GM21723 (cell line): ENCODE results near the gene KIFAP3.
"Not testable (repeated sequence)": the region's sequence is repeated elsewhere in the genome, so short reads cannot be mapped to it uniquely, and the experiment has no call there.

Experiments used
- ATAC-seq: cut with Tn5 transposase; IDR thresholded peaks from one replicate; pipeline ENCODE4 v1.9.1; 2021; ENCODE audit warnings: mild to moderate bottlenecking, moderate library complexity; ENCODE audit not compliant: unreplicated experiment

KIFAP3 gene

DNA sequence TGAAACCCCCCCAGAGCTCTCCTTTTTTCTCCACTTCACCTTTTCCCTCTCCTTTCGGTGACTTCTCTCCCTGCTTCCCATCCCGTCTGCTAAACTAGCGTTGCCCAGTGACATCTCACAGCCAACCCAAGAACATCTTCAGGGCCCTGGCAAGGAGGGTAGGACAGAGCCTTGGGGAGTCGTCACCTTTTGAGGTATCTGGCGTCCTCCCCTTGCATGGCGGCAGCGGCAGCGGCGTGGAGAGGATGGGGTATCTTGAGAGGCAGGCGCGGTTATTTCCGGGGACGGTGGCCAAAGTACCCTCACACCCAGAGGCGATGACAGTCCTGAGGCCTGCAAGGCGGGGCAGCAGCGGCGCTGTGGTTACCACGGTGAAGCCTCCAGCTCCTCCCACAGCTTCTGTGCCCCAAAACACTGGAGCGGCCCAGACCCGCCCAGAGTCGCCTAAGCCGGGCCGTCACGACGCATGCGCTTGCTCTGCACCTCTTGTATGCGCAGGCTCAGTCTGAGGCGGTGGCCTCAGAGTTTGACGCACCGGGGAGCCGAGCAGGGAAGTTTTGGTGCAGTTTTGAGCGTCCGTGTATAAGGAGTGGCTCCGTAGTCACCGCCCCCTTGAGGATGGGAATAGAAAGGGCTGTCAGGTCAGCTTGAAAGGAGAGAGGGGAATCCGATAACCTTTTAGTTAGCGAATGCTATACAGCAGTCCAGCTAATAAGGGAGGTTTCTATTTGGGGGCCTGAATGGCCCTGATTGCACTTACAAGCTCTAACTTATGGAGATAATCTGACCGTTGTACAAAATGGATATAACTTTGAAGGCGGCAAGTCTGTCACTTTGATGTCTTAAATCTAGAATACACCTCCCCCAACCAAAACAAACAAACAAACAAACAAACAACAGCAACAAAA, at the start of gene KIFAP3:
TSS of gene KIFAP3 (minus strand) at position 446 of the 908 bp plus-strand sequence. CDS start at position 218, 228 bp downstream.
- ATAC-seq: peak; percentile 99

DNA sequence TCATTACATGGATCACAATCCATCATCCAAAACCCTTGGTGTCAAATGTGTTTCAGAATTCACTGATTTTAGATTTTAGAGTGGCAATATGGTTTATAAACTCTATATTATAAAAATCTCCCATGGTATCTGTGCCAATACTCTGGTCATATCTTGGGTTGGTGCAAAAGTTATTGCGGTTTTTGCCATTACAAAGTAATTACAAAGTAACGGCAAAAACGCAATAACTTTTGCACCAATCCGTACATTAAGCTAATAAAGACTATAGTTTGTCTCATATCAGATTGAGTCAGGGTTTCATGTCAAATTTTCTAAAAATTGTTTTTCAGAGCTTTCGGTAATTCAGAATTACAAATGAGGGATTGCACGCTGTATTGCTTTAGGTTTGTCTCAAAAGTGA, 47.9 kb upstream of the KIFAP3 start:
- no peak for ATAC-seq

DNA sequence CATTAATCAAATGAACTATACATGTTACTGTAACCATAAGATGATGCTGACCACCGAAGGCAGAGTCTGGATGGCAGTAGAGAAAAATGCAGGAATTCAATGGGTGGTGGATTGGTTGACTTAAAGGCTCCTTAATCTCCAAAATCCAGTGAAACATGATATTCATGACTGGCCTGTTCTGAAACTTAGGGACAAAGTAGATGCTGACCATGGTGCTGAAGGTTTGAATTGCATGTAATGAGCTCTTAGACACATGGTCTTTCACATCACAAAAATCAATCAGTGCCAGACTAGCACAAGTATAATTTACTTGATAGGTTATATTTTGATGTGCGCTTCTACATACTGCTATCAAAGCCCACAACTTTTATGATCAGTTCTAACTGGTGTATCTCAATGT, 40.4 kb upstream of the KIFAP3 start:
- ATAC-seq: no peak

DNA sequence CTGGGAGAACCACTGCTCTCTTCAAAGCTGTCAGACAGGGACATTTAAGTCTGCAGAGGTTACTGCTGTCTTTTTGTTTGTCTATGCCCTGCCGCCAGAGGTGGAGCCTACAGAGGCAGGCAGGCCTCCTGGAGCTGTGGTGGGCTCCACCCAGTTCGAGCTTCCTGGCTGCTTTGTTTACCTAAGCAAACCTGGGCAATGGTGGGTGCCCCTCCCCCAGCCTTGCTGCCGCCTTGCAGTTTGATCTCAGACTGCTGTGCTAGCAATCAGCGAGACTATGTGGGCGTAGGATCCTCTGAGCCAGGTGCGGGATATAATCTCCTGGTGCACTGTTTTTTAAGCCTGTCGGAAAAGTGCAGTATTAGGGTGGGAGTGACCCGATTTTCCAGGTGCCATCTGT, 38.6 kb upstream of the KIFAP3 start:
- ATAC-seq: not testable (repeated sequence)

DNA sequence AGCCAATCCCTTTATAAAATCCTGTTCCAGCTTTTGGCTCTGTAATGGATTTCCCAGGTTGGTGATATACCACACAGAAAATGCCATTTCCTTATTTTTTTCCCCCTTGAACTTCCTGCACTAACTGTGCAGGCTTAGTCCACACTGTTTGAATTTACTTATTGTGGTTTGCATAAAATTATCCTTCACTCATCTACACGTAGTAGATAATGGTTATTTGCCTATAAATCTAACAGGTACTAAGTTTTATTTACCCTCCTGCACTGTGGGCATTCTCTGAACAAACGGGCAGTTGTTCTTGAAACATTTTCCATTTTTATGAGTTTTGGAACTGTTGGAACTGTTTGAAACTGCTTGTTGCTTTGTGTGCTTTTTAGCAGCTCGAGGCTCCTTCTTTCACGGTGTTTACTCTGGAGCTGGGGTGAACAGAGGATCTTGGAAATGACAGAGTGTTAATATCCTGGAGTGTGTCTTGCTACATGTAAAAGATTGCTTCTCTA, 23.0 kb upstream of the KIFAP3 start:
- no peak for ATAC-seq

DNA sequence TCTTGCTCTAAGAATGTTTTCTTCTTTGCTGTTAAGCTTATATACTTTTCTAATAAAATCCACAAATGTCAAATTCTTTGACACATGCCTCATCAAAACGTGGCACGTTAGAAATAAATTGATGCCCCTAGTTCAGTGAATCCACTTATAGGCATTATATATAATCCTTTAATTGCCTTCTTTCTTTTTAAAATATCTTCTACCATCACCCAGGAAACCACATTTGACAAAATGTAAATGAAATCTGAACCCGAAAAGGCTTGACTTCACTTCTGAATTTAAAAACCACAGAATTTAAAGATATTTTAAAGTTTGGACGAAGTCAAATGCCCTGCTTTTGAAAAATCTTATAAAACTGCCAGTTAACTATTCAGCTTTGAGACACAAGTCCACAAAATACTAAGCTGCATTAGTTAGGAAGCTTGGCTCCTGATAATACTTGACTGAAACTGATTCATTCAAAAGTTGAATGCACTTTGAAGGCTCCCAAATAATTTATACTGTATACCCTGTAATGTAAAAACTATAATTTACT, 22.4 kb upstream of the KIFAP3 start:
- ATAC-seq: no peak

DNA sequence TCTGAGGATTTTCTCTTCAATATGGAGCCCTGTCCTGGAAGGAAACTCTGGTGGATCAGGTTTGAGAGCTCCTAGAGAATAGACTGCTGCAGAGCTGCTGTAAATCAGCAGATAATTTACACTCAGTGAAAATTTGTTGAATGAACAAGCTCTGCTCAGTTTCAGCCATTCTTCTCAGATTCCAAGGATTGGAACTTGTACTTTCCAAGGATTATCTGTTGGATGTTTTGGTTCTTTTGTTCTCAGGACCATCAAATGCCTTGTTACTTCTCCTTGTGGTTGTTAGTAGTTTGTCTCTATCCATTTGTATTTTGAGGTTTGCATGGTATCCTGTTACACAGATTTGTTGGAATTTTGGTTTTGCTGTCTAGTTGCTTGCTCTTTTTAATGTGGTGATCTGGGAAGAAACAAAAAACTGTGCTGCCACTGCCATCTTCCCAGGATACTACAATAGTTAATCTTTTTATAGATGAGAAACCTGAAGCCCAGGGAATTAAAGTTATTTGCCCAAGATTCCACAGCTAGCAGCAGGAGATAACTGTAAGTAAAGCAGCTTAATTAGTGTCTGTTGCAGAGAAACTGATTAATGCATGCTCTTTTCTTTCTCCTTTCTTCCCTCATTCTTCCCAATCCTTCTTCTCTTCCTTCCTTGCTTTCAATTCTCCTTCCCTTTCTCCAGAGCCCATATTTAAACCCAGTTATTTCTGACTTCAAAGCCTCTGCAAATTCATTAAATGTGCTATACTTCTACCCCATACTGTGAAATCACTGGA, 21.7 kb upstream of the KIFAP3 start:
- ATAC-seq: no peak

DNA sequence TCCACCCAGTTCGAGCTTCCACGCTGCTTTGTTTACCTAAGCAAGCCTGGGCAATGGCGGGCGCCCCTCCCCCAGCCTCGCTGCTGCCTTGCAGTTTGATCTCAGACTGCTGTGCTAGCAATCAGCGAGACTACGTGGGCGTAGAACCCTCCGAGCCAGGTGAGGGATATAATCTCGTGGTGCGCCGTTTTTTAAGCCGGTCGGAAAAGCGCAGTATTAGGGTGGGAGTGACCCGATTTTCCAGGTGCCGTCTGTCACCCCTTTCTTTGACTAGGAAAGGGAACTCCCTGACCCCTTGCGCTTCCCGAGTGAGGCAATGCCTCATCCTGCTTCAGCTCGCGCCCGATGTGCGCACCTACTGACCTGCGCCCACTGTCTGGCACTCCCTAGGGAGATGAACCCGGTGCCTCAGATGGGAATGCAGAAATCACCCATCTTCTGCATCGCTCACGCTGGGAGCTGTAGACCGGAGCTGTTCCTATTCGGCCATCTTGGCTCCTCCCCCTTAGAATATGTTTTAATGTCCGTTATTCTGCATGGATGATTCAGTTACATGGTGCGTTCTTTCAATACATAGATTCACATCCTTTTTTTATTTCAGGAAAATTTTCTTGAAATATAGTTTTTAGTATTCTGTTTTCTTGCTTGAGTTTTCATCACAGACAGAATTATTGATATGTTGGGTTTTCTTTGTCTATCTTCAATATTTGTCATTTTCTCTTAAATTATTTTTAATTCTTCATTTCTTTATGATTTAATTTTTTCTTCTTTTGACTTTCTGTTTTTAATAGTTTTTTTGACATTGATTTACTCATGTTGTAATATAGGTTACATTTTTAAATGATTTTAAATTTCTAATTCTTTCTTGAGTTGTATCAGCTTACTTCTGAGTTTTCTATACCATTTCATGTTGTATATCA, 20.5 kb upstream of the KIFAP3 start:
- ATAC-seq: not testable (repeated sequence)

DNA sequence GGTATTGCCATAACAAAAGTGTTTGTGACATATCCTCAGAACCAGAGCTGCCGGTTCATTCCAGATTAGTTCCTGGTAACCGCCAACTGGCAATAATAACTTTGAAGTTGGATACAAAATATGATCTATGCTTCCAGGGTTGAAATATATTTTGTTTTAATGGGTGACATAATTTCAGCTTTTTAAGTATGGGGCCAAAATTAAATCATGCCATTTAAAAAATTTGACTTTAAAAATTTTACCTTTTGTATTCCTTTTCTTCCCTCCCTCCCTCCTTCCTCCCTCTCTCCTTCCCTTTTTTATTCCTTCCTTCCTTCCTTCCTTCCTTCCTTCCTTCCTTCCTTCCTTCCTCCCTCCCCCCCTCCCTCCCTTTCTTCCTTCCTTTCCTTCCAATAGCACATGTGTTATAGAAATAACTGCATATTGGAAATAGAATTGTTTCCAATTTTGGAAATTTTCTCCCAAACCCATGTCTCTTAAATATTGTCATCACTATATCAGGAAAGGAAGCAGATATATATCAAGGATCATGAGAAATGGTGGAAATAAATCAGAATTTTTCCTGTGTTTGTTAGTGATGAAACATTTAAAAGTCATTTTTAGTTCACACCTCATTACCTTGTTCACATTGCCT, 12.0 kb upstream of the KIFAP3 start:
- no peak for ATAC-seq

DNA sequence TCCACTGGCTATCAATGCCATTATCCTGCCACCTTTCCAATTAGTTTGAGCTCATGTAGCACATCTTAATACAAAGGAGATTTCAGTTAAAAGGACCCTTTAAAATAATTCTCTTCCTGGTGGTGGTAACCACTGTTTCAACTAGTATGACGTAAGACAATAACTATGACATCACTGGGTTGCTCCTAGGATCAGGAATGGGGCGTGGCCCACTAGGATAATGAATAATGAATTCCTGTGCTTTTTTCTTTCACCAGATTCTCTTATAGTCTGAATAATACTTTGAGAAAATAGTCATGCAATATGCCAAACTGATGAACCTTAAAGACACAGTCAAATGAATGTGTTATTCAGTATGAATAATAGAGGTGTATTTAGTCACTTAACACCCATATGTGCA, 10.6 kb upstream of the KIFAP3 start:
- ATAC-seq: no peak

DNA sequence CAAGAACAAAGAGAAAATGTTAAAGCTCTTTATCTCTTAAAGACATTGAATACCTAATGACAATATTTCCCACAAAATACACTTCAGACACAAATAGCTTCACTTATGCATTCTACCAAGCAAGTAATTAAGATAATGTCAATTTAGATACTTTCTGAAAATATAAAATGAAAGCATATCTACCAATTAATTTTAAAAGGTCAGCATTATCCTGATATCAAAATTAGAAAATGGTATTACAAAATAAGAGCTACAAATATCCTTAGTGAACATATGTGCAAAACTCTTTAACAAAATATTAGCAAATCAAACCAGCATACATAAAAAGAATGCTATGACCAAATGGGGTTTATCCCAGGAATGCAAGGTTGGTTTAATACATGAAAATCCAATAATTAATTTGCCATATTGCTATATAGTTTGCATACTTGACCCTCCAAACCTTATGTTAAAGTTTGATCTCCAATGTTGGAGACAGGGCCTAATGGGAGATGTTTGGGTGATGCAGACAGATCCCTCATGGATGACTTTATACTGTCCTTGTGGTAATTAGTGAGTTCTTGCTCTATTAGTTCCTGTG, 4.2 kb upstream of the KIFAP3 start:
- ATAC-seq: no peak

DNA sequence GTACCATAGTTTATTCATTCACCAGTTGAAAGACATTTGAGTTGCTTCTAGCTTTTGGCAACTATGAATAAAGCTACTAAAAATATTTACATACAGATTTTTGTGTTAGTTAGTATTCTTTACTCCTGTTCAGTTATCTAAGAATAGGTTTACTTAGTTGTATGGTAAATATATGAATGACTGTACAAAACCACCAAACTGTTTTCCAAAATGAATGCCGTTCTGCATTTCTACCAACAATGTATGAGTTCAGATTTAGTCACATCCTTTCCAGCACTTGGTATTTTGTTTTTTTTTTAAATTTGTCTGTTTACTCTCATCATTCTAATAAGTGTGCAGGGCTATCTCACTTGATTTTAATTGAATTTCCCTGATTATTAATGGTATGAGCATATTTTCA, 3.4 kb upstream of the KIFAP3 start:
- no peak for ATAC-seq

DNA sequence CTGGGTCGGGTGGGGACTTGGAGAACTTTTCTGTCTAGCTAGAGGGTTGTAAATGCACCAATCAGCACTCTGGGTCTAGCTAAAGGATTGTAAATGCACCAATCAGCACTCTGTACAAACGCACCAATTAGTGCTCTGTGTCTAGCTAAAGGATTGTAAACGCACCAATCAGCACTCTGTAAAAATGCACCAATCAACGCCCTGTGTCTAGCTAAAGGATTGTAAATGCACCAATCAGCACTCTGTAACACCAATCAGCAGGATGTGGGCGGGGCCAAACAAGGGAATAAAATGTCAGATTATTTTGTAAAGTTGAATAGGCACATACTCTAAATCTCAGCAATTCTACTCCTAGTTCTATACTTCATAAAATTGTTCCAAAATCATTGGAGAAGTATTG, 2.5 kb upstream of the KIFAP3 start:
- not testable (repeated sequence) for ATAC-seq

DNA sequence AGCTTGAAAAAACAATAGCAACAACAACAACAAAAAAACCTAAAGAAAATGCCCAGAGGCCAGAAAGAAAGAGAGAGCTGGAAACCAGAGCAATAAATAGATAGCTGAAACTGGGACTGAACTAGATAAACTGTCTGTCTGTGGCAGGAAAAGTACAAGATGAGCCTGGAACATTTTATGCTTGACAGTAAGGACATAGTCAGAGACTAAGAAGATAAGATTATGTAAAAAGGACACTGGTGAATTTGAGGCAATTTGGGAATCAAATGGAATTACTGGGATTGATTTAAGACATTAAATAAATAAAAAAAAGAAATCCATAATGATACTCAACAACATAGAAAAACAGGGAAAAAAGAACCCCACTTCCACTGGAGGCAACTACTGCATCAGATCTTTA, 1.7 kb upstream of the KIFAP3 start:
- ATAC-seq: no peak

DNA sequence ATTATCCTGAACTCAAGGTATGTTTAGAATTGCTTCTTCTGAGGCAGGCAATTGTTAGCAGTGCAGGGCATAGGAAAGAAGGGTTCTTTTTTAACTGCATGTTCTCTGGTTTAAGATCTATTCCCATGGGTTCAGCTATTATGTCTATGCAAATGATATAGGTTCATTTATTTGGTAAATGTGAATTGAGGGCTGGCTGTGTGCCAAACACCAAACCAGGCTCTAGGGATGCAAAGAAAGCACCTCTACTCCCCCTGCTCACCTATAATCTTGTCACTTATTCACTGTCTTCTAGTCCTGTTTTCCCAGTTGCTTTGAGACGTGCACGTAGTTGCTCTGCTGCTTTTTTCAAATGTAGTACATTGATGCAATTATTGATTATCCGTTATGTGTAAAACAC, 691 bp upstream of the KIFAP3 start:
- no peak for ATAC-seq

DNA sequence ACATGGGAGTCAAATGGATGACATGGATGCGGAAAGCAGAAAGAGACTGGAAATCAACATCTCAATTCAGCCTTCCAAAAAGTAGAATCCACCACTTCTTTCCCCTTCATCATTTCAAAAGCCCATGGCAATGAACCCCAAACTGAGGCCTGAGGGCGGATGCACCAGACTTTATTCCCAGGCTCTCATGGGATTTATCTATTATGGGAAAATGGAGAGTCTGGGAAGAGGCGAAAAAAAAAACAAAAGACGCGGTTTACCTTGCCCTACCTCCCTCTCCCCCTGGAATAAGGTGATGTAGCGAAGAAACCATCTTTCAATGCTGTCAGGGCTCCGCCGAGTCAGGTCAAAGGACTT, 624 bp downstream of the KIFAP3 start:
- ATAC-seq: no peak

DNA sequence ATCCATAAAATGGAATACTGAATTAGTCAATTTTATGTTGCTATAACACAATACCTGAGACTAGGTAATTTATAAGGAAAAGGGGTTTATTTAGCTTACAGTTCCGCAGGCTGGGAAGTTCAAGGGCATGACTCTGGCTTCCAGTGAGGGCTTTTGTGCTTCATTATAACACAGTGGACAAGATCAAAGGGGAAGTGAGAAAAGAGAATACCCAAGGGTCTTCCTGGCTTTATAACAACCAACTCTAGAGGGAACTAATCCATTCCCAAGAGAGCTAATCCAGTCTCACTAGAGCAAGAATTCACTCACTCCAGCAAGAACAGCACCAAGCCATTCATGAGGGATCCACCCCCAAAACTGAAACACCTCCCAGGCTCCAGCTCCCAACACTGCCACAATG, 3.1 kb downstream of the KIFAP3 start:
- ATAC-seq: no peak

DNA sequence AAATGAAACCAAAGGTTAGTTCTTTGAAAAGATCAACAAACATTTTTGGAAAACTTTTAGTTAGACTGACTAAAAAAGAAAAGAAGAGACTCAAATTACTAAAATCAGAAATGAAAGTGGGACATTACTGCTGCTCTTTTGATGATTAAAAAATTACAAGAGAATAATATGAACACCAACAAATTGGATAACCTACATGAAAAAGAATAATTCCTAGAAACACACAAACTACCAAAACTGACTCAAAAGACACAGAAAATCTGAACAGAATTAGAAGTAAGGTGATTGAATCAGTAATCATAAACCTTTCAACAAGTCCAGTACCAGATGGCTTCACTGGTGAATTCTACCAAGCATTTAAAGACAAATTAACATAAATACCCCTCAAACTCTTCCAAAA, 5.6 kb downstream of the KIFAP3 start:
- no peak for ATAC-seq

DNA sequence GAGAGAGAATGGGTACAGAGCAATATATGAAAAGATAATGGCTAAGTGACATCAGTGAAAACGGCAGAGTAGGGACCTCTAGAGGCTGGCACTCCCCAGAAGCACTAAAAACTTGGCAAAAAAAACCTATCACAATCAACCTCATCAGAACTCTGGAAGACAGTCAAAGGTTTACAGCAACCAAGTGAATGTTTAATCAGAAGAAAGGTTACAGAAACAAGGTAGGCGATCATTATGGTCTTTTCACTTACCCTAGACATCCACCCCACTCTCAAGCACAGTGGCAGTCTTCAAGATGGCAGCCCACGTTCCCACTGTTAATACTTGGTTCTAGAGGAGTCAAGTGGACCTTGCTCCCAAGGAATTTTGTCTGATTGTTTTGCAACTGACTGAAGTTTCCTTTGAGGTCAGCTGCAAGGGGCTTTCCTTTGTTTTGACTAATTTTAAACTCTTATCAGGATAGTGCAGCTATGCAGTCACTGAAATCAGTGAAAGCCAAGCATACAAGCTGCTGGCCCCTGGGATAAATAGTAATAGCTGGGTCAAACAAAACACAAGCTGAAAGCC, 7.2 kb downstream of the KIFAP3 start:
- peak; percentile 42 for ATAC-seq
